NCI-H2107 treated with DMSO at 0.1 percent for 48 hours (cell line): Measurements from ENCODE around the gene TMEM209.
"Not testable (repeated sequence)": the region's sequence is repeated elsewhere in the genome, so short reads cannot be mapped to it uniquely, and the experiment has no call there.

Source experiments
- DNase-seq: peaks from one replicate; lab custom pipeline; 2025; ENCODE audit not compliant: unreplicated experiment; lab: John Stamatoyannopoulos, UW

TMEM209 gene

DNA sequence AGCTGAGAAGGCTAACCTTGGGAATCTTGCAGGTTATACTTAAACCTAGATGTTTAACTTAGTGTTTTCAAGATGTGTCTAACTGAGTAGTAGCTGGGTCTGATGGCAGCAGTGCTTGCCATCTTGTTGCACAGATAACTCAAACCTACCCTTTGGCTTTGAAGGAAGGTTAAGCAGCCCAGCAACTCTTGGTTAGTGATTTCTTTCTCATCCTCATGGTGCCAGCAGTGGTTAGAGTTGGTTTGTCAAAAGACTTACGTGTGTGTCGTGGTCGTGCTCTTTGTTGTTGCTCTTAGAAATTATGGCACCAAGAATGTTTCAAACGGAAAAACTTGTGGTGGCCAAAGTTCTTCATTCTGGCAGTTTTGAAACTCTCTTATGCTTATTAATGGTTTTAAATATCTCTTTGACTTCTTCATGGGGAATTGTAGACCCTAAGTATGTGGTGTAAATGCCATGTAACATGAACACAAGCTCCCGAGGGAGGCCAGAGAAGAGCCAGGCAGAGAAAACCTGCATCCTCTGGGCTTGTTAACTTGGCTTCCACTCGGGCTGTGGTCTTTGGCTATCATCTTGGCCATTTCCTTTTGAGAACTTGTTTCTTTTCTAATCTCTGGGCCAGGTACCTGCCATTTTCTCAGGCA lies 73.9 kb downstream of the TMEM209 start:
- no peak for DNase-seq

DNA sequence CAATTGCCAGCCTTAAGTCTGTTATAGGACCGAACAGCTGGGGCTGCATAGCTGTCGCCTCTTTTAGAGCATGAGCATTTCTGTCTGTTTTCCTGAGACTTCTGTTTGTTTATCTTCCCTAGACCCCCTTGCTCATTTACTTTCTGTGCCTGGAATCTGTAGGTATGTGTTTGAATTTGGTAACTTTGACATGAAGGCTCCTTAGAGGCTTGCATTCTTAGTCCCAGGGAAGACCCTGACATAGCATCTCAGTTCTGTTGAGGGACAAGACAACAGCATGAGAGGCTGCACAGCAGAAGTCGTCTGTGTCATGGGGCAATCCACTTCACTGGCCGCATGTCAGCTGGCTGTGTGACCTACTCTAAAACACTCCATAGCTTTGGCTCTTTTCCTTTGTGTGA lies 76.2 kb downstream of the TMEM209 start:
- no peak for DNase-seq

DNA sequence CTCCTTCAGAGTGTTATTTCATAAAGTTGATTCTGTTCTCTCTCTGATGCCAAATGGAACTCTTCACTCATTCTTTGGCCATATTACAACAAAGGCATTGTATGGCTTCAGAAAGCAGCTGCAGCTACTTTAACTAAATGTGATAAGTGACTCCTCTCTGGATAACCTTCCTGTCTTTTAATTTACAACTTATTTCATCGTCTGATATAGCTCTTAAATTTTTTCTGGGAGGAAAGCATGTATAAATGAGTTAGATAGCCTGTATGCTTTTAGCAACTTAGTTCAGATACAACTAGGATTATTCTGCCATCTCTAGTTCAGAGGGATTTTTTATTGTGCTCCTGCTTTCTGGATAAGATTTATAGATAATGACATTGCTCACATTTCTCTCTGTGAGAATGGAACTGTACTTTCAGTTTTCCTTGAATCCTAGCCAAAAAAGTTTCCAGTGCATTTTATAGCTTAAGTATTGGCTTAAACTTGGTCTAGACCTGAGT lies 77.3 kb downstream of the TMEM209 start:
- DNase-seq: no peak

DNA sequence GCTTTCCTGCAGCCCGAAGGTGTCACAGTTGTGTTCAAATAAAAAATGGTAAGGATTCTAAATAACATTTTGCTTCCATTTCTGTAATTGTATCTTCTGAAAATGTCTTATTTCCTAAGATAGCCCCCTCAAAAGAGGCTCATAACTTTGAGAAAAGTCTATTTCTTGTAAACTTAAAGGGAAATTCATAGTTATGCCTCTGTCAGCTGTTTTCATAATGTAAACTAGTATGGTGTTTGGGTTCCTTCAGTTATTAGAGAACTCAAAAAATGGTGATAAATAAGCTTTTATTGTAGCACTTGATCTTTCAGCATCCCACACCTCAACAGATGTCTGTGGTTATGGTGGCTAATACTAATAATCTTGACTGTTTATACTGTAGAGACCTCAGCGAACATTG lies 77.8 kb downstream of the TMEM209 start:
- DNase-seq: no peak

DNA sequence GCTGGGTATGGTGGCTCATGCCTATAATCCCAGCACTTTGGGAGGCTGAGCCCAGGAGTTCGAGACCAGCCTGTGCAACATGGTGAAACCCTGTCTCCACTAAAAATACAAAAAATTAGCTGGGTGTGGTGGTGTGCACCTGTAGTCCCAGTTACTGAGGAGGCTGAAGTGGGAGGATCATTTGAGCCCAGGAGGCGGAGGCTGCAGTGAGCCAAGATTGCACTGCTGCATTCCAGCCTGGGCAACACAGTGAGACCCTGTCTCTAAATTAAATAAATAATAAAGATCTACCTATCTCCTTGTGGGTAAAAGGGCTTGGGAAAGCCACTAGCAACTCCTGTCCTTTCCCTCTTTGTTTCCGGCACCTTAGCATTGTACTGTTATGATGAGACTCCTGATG lies 78.4 kb downstream of the TMEM209 start:
- not testable (repeated sequence) for DNase-seq

DNA sequence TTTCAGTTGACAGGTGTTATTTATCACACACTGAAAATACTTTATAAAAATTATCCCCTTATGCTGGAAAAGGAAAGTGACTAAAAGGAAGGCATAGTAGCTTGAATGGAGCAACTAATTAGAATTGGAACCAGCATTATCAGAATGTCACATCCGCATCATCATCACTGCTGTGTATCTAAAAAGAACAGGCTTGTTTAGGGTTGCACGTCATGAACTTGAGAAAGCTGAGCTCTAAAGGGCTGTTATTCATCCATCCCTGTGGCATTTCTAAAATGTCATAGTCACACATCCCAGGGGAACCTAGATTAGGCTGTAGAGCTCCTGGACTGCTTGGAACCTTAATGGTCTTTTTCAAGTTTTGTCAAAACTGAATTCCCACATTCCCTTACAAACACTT lies 80.5 kb downstream of the TMEM209 start:
- no peak for DNase-seq

DNA sequence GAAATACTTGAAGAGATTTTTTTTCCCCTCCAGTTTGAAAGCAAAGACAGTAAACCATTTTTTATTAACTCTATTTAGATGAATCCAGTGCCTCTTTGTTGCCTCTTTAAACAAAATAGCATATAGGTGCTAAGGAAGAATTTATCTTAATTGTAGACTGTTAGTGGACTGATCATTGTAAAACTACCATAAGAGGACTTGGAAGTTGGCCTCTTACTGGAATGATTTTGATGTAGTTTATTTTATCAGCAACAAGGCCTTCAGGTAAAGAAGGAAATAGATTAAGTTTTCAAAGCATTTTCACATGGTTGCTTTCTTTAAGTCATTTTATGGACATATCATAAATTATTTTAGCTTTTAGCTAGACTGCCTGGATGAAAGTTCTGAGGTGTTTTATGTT lies 81.7 kb downstream of the TMEM209 start:
- no peak for DNase-seq

DNA sequence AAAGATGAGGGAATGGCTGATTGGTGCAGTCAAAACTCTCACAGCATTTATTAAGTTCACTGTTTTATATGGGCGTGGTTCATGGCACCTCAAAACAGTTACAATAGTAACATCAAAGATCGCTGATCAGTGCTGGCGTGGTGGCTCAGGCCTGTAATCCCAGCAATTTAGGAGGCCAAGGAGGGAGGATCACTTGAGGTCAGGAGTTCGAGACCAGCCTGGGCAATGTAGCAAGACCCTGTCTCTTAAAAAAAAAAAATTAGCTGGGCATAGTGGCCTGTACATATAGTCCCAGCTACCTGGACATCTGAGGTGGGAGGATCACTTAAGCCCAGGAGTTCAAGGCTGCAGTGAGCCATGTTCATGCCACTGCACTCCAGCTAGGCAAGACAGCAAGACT lies 86.4 kb downstream of the TMEM209 start:
- no peak for DNase-seq

DNA sequence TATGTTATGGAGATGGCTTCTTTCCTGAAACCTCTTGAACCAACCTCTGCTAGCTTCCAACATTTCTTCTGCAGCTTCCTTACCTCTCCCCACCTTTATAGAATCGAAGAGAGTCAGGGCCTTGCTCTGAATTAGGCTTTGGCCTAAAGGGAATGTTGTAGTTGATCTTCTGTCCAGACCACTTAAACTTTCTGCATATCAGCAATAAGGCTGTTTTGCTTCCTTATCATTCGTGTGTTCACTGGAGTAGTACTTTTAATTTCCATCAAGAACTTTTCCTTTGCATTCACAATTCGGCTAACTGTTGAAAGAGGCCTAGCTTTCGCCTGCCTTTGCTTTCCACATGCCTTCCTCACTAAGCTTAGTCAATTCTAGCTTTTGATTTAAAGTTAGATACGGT lies 86.9 kb downstream of the TMEM209 start:
- DNase-seq: no peak

DNA sequence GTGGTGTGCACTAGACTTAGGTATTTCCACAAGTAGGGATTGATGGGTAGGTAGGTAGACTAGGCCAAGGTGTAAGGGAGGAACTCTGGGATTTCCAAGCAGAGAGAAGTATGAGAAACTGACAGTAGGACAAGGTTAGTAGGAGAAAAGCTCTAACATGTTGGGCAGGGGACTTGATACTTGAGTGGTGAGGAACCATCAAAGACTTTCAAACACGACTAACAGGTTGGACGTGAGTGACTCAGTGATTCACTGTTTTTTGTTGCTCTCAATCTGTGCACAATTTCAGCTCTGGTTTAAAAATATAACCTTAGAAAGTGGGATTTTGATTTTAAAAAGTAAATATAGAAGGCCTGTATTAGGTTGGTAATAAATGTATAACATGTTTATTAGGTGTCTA lies 90.4 kb downstream of the TMEM209 start:
- DNase-seq: no peak
